ENCODE results near the gene TRPV4. TPM values are rescaled to one million over a fixed set of nuclear protein-coding genes. Genes with fewer than 3 reads are reported as not detected.

The TRPV4 gene
- total and polyA plus RNA-seq, 2 experiments from 2014 or later: 0.66 to 1.1 TPM

- no peak for TF ChIP-seq ZNF462 (CRISPR knock-in tag; IDR thresholded peaks at IDR 0.05)
Measured at GRCh38 chr12:109793826-109794501, 39.2 kb downstream of the TRPV4 start (continued).

GRCh38 chr12:109793411-109793810 lies 39.8 kb downstream of the TRPV4 start:
- H4K20me1 ChIP-seq (replicated peaks; ENCODE audit: insufficient read depth): no peaks in the 10 kb centered on the region
- H3K4me3 Mint-ChIP-seq: no peak overlapping the region
- H3K27ac ChIP-seq (ENCODE audit: low read depth): no peak overlapping the region
- no peaks in the 10 kb centered on the region for H3K36me3 Mint-ChIP-seq (ENCODE audit: low read depth)
- no peak overlapping the region for H2AFZ ChIP-seq
- H3K27me3 Mint-ChIP-seq (ENCODE audit: insufficient read depth, low read depth, poor library complexity): peaks cover 3% of the 10 kb centered on the region
- no peaks in the 10 kb centered on the region for H3K27me3 ChIP-seq (ENCODE audit: insufficient read depth)
- no peaks in the 10 kb centered on the region for H3K79me2 ChIP-seq (replicated peaks; ENCODE audit: insufficient read depth)
- no peaks in the 10 kb centered on the region for H3K9me3 Mint-ChIP-seq
- H3K4me3 ChIP-seq: no peak overlapping the region
- no peak for TF ChIP-seq POLR2AphosphoS5 (IDR thresholded peaks at IDR 0.05; ENCODE audit: low read depth)
- no peak for TF ChIP-seq CTCF (conservative IDR thresholded peaks at IDR 0.05; ENCODE audit: low read depth in 2 of 2)
- TF ChIP-seq STAT1 (IDR thresholded peaks at IDR 0.05; ENCODE audit: unreplicated experiment): no peak
- no peak for TF ChIP-seq JUNB (IDR thresholded peaks at IDR 0.05; ENCODE audit: unreplicated experiment)
- TF ChIP-seq ZNF462 (CRISPR knock-in tag; IDR thresholded peaks at IDR 0.05): no peak
- no peaks in the 10 kb centered on the region for H3K9me2 ChIP-seq (ENCODE audit: insufficient read depth)
- H3K27ac Mint-ChIP-seq: no peak overlapping the region
- H3K4me2 ChIP-seq: no peak overlapping the region
- H3F3A ChIP-seq (replicated peaks; ENCODE audit: low read depth): no peaks in the 10 kb centered on the region
- H3K4me1 Mint-ChIP-seq: no peaks in the 10 kb centered on the region; the same call in 2 of the 3 replicates
- H3K36me3 ChIP-seq (ENCODE audit: insufficient read depth): no peaks in the 10 kb centered on the region
- no peaks in the 10 kb centered on the region for H3K4me1 ChIP-seq (ENCODE audit: insufficient read depth)
- DNase-seq (ENCODE audit: low spot score) (no peak), ATAC-seq (no peak)

Measured in GM23338 (cell line).